Neutrophil (primary cell): Measurements from ENCODE around the gene MAP3K2.

Experiments used
- H3K27ac ChIP-seq: fragments of 200-600 bp; sonication (generic); 2 replicates; pipeline ENCODE4 v1.5.1; 2016; ENCODE audit warnings: mild to moderate bottlenecking, moderate library complexity
- H3K27me3 ChIP-seq: fragments of 200-600 bp; sonication (generic); 2 replicates; pipeline ENCODE4 v1.6.0; 2016; ENCODE audit warnings: mild to moderate bottlenecking
- H3K36me3 ChIP-seq: fragments of 200-600 bp; sonication (generic); 2 replicates; pipeline ENCODE4 v1.5.1; 2017
- H3K4me1 ChIP-seq, 2 experiments: fragments of 200-600 bp in 1 of 2; sonication (generic) in 1 of 2; 1 replicate in 1 of 2; 2 replicates in 1 of 2; pipeline versions ENCODE4 v1.5.1 to v1.6.1; 2013 to 2016; ENCODE audit warnings: low read depth in 1 of 2, low read length in 1 of 2, mild to moderate bottlenecking in 1 of 2, moderate library complexity in 1 of 2; ENCODE audit not compliant: control insufficient read depth in 1 of 2, insufficient read depth in 1 of 2
- H3K4me3 ChIP-seq, 2 experiments: fragments of 200-600 bp in 1 of 2; sonication (generic) in 1 of 2; 1 replicate in 1 of 2; 2 replicates in 1 of 2; pipeline ENCODE4 v1.5.1; 2013 to 2016; ENCODE audit warnings: low read depth in 1 of 2, low read length in 1 of 2, mild to moderate bottlenecking in 1 of 2, moderate library complexity in 1 of 2
- H3K9me3 ChIP-seq: fragments of 200-600 bp; sonication (generic); 2 replicates; pipeline ENCODE4 v1.5.1; 2016
- TF ChIP-seq, protein P1 (sequence below): fragments of 200-600 bp; sonication (generic); IDR thresholded peaks from 2 replicates; pipeline ENCODE4 v1.5.1; 2016; ENCODE audit warnings: antibody characterized with exemption

The MAP3K2 gene

DNA sequence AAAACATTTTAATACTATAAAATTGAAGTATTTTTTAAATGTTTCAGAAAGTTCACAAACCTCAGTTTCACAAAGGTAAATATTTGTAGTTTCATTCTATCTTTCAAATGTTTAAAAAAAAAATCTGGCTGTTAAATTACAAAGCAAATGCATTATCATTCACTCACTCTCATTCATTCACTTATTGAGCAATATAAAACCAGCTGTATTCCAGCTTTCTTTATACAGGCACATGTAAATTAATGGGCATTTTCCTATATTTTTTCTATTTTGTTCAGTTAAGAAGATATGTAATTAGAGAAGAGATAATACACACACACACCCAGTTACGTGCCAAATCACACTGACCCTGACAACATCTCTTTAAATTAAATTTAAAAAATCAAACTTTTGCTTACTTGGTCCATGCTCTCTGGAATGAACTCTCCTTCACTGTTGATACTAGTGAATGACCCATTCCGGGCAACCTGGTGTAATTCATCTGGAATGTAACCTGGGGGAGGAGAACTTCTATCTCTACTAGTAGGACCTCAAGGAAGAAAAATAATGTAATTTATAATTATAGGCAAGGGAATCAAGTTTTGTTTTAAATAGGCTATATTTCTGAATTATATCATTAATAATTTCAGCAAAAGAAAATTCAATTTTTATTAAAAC, 61.4 kb downstream of the MAP3K2 start:
- Histone ChIP-seq H3K27ac (no peak overlapping the region), H3K4me1 (peaks cover 4 to 6% of the 10 kb centered on the region in 2 experiments), H3K27me3 (no peaks in the 10 kb centered on the region), H3K9me3 (no peaks in the 10 kb centered on the region), H3K4me3 (no peak overlapping the region), H3K36me3 (peaks cover 97% of the 10 kb centered on the region)
- TF ChIP-seq, protein P1, sequence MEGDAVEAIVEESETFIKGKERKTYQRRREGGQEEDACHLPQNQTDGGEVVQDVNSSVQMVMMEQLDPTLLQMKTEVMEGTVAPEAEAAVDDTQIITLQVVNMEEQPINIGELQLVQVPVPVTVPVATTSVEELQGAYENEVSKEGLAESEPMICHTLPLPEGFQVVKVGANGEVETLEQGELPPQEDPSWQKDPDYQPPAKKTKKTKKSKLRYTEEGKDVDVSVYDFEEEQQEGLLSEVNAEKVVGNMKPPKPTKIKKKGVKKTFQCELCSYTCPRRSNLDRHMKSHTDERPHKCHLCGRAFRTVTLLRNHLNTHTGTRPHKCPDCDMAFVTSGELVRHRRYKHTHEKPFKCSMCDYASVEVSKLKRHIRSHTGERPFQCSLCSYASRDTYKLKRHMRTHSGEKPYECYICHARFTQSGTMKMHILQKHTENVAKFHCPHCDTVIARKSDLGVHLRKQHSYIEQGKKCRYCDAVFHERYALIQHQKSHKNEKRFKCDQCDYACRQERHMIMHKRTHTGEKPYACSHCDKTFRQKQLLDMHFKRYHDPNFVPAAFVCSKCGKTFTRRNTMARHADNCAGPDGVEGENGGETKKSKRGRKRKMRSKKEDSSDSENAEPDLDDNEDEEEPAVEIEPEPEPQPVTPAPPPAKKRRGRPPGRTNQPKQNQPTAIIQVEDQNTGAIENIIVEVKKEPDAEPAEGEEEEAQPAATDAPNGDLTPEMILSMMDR = no peak

DNA sequence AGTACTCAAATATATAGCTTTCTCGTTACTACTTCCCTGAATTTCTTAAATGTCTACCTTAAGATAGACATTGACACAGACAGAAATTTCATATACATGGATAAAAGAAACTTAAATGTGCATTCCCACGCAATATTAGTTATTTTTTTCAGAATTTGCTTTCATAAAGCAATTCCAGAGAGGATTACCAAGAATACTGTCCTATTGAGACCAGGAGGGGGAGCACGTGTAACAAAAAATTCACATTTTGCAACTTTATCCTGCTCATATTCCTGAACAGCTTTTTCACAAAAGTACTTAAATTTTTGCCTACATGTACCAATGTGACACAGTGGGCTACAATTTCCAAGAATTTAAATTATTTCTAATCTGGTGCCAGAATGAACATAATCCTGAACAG, 63.1 kb downstream of the MAP3K2 start:
- TF ChIP-seq, protein P1 = peak; percentile 18
- Histone ChIP-seq H3K4me3 (no peak overlapping the region), H3K9me3 (no peaks in the 10 kb centered on the region), H3K36me3 (peaks cover 89% of the 10 kb centered on the region), H3K27ac (no peak overlapping the region), H3K4me1 (peaks cover 14 to 16% of the 10 kb centered on the region in 2 experiments), H3K27me3 (no peaks in the 10 kb centered on the region)

DNA sequence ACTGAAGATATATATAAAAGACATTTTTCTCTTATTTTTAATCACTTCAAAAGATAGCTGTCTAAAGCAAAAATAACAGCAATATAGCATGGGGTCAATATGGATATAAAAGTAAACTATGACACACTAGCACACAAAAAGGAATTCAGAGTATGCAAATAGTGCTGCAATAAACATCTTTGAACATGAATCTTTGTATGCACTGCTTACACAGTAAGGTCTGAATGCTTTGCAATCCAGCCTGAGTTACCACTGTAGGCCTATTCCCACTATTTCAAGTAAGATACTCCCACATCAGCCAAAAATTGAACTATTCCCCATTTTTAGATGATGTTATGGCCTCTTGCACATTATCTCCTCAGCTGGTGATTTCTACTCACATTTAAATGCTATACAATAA, 66.5 kb downstream of the MAP3K2 start:
- Histone ChIP-seq H3K27ac (peak overlapping the region; percentile 61), H3K36me3 (peaks cover 89% of the 10 kb centered on the region), H3K27me3 (no peaks in the 10 kb centered on the region), H3K4me3 (no peak overlapping the region), H3K9me3 (no peaks in the 10 kb centered on the region), H3K4me1 (peaks cover 14 to 16% of the 10 kb centered on the region in 2 experiments)
- TF ChIP-seq, protein P1 = no peak

DNA sequence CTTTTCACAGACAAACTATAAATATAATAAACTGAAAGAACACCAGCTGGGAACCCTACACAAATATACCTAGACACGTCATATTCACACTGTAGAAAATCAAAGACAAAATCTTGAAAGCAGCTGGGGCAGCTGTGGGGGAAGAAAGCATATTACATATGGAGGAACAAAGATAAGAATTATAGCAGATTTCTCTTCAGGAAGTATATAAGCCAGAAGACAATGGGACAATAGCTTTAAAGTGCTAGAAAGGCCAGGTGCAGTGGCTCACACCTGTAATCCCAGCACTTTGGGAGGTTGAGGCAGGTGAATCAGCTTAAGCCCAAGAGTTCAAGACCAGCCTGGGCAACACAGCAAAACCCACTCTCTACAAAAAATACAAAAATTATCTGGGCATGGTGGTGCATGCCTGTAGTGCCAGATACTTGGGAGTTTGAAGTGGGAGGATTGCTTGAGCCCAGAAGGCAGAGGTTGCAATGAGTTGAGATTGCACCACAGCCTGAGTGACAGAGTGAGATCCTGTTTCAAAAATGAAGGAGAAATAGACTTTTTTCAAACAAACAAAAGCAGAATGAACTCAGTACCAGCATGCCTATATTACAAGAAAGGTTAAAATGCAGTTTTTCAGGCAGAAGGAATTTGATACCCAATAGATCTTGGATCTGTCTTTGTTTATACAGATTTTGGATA, 67.0 kb downstream of the MAP3K2 start:
- TF ChIP-seq, protein P1 = no peak
- no peak overlapping the region for H3K4me3 ChIP-seq
- H3K27ac ChIP-seq = peak overlapping the region; percentile 61
- no peaks in the 10 kb centered on the region for H3K9me3 ChIP-seq
- peaks cover 89% of the 10 kb centered on the region for H3K36me3 ChIP-seq
- H3K4me1 ChIP-seq = peaks cover 14 to 16% of the 10 kb centered on the region in 2 experiments
- no peaks in the 10 kb centered on the region for H3K27me3 ChIP-seq

DNA sequence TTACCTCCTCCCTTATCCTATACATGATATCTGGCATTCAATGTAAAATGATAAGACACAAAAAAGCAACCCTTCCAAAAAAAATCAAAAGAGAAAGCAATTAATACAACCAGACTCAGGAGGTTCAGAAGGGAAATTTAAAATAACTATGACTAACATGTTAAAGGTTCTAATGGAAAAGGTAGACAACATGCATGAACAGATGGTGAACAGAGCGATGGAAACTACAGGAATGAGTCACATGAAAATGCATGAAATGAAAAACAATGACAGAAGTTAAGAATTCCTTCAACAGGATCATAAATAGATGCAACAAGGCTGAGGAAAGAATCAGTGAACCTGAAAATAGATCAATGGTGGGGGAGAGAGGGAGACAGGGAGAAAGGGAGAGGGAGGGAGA, 67.7 kb downstream of the MAP3K2 start:
- Histone ChIP-seq H3K9me3 (no peaks in the 10 kb centered on the region), H3K4me3 (no peak overlapping the region), H3K36me3 (peaks cover 89% of the 10 kb centered on the region), H3K4me1 (peaks cover 14 to 16% of the 10 kb centered on the region in 2 experiments), H3K27me3 (no peaks in the 10 kb centered on the region), H3K27ac (peak overlapping the region; percentile 61)
- TF ChIP-seq, protein P1 = no peak
